HepG2 (cell line): Measurements from ENCODE around the gene LRRC45. TPM values are rescaled to one million over a fixed set of nuclear protein-coding genes. Genes with fewer than 3 reads are reported as not detected.

ENCODE experiments used
- BRD4 ChIP-seq: sonication (generic); formaldehyde crosslinking; IDR thresholded peaks from 2 replicates; pipeline ENCODE4 v1.4.0; 2020; ENCODE audit warnings: missing genetic modification reagents
- BRF2 ChIP-seq: sonication (generic); formaldehyde crosslinking; IDR thresholded peaks from 2 replicates; pipeline ENCODE4 v1.8.1; 2022; ENCODE audit warnings: mild to moderate bottlenecking, missing genetic modification reagents
- DMAP1 ChIP-seq: IDR thresholded peaks from 2 replicates; pipeline ENCODE4 v1.6.1; 2016
- GATA4 ChIP-seq: sonication (generic); IDR thresholded peaks from 2 replicates; pipeline ENCODE4 v1.6.1; 2016; ENCODE audit warnings: antibody characterized with exemption, low read depth, borderline replicate concordance
- HIC2 ChIP-seq: sonication (generic); formaldehyde crosslinking; IDR thresholded peaks from 2 replicates; pipeline ENCODE4 v1.9.0; 2022; ENCODE audit warnings: low read depth, missing genetic modification reagents
- NFIC ChIP-seq: IDR thresholded peaks from 2 replicates; pipeline ENCODE4 v1.6.1; 2012; ENCODE audit warnings: mild to moderate bottlenecking, low read length, inconsistent platforms
- NR3C1 ChIP-seq: sonication (generic); formaldehyde crosslinking; IDR thresholded peaks from 2 replicates; pipeline ENCODE4 v1.4.0; 2020; ENCODE audit warnings: missing genetic modification reagents
- RFX3 ChIP-seq: IDR thresholded peaks from 2 replicates; pipeline ENCODE4 v1.6.1; 2016; ENCODE audit warnings: missing biosample characterization, missing genetic modification reagents
- STAT6 ChIP-seq: sonication (generic); formaldehyde crosslinking; IDR thresholded peaks from 2 replicates; pipeline ENCODE4 v1.4.0; 2020; ENCODE audit warnings: missing genetic modification reagents, mild to moderate bottlenecking, borderline replicate concordance
- ZBTB7A ChIP-seq: sonication (generic); formaldehyde crosslinking; IDR thresholded peaks from 2 replicates; pipeline ENCODE4 v1.8.0; 2022; ENCODE audit warnings: mild to moderate bottlenecking, missing genetic modification reagents
- ZC3H4 ChIP-seq: sonication (generic); formaldehyde crosslinking; IDR thresholded peaks from 2 replicates; pipeline ENCODE4 v1.4.0; 2020; ENCODE audit warnings: missing genetic modification reagents, borderline replicate concordance
- ZFP36L2 ChIP-seq: sonication (generic); formaldehyde crosslinking; IDR thresholded peaks from 2 replicates; pipeline ENCODE4 v1.4.0; 2020; ENCODE audit warnings: missing genetic modification reagents
- ZFX ChIP-seq: sonication (generic); formaldehyde crosslinking; IDR thresholded peaks from 2 replicates; pipeline ENCODE4 v1.4.0; 2020; ENCODE audit warnings: mild to moderate bottlenecking, low read depth, missing genetic modification reagents, moderate library complexity
- ZFY ChIP-seq: sonication (generic); formaldehyde crosslinking; IDR thresholded peaks from 2 replicates; pipeline ENCODE4 v1.4.0; 2020; ENCODE audit warnings: missing genetic modification reagents
- ZNF510 ChIP-seq: sonication (generic); formaldehyde crosslinking; IDR thresholded peaks from 2 replicates; pipeline ENCODE4 v1.4.0; 2020; ENCODE audit warnings: low read depth, mild to moderate bottlenecking, missing genetic modification reagents
- ZNF513 ChIP-seq: sonication (generic); formaldehyde crosslinking; conservative IDR thresholded peaks from 2 replicates; pipeline ENCODE4 v1.5.0; 2020; ENCODE audit warnings: missing genetic modification reagents
- ZNF574 ChIP-seq: sonication (generic); formaldehyde crosslinking; IDR thresholded peaks from 2 replicates; pipeline ENCODE4 v1.4.0; 2020; ENCODE audit warnings: missing genetic modification reagents
- ZNF768 ChIP-seq: sonication (generic); formaldehyde crosslinking; IDR thresholded peaks from 2 replicates; pipeline ENCODE4 v1.4.0; 2020; ENCODE audit warnings: missing genetic modification reagents
- ZSCAN31 ChIP-seq: sonication (generic); formaldehyde crosslinking; IDR thresholded peaks from 2 replicates; pipeline ENCODE4 v1.5.0; 2020; ENCODE audit warnings: low read depth, mild to moderate bottlenecking, missing genetic modification reagents
- polyA plus RNA-seq, 8 experiments: library from polyadenylated mRNA; depleted of rRNA in 3 of 8; stranded (reverse) in 7 of 8; unstranded in 1 of 8; fragments of >200 nt; fragmentation: Illumina TruSeq in 4 of 8; extraction: Trizol in 4 of 8; gene quantifications; 2 replicates each; pipeline versions ENCODE4 v1.2.1 to v1.2.3, GENCODE V29; 2011 to 2016; ENCODE audit warnings: low read depth in 4 of 8, missing spikeins in 1 of 8, mixed read lengths in 1 of 8; ENCODE audit not compliant: insufficient read depth in 1 of 8
- total RNA-seq, 5 experiments: library from RNA; depleted of rRNA; stranded (reverse); fragments of >200 nt; fragmentation: Illumina TruSeq; extraction: Trizol; gene quantifications; 2 replicates each; pipeline ENCODE4 v1.2.3, GENCODE V29; 2016; ENCODE audit warnings: low read depth in 1 of 5

Gene LRRC45
- total and polyA plus RNA-seq, 2 of the 13 experiments (the other 11 are each of a cell fraction or from before 2014, with no cell fraction given) = 11.6 to 48.1 TPM

- TF ChIP-seq NR3C1 (CRISPR knock-in tag) = no peak
- no peak for TF ChIP-seq ZNF513 (CRISPR knock-in tag)
- TF ChIP-seq ZC3H4 (CRISPR knock-in tag) = peak; percentile 93
- peak; percentile 41; the same call in 1 of the 2 replicates for TF ChIP-seq ZNF768 (CRISPR knock-in tag)
- TF ChIP-seq BRD4 (CRISPR knock-in tag) = no peak
- TF ChIP-seq ZBTB7A = peak; percentile 82
- TF ChIP-seq ZSCAN31 (CRISPR knock-in tag) = no peak
- TF ChIP-seq BRF2 (CRISPR knock-in tag) = no peak
- peak; percentile 20; the same call in 1 of the 2 replicates for TF ChIP-seq DMAP1 (CRISPR knock-in tag)
- peak; percentile 48; the same call in 1 of the 2 replicates for TF ChIP-seq ZFX (CRISPR knock-in tag)
- no peak for TF ChIP-seq NFIC
- TF ChIP-seq GATA4 = no peak
- TF ChIP-seq STAT6 = no peak
- no peak for TF ChIP-seq ZFY (CRISPR knock-in tag)
- peak; percentile 82; the same call in 1 of the 2 replicates for TF ChIP-seq ZNF510
- TF ChIP-seq ZFP36L2 (CRISPR knock-in tag) = 0 out of 2 replicates have a peak, but pooled peaks have one; percentile 64
- no peak for TF ChIP-seq RFX3 (CRISPR knock-in tag)
- 0 out of 2 replicates have a peak, but pooled peaks have one; percentile 49 for TF ChIP-seq ZNF574 (CRISPR knock-in tag)
- TF ChIP-seq HIC2 = peak; percentile 62; the same call in 1 of the 2 replicates
Measured at GRCh38 chr17:81976332-81977210, 46.5 kb upstream of the LRRC45 start (continued).
